Testis (tissue), 3 donors: ENCODE data around the gene DPP6. TPM values are rescaled to one million over a fixed set of nuclear protein-coding genes. Genes with fewer than 3 reads are reported as not detected.
"Not testable (repeated sequence)": the region's sequence is repeated elsewhere in the genome, so short reads cannot be mapped to it uniquely, and the experiment has no call there.

Experiments
- DNase-seq: peaks from one replicate; pipeline ENCODE4 v3.0.0-alpha.2; 2019
- H3K27ac ChIP-seq, 2 donors: fragments of 200-600 bp; sonication (generic); one replicate each; pipeline ENCODE4 v1.5.1; 2019
- H3K27me3 ChIP-seq: fragments of 200-600 bp; sonication (generic); one replicate; pipeline ENCODE4 v1.5.1; 2019
- H3K36me3 ChIP-seq: fragments of 200-600 bp; sonication (generic); one replicate; pipeline ENCODE4 v1.5.1; 2017; ENCODE audit warnings: low read depth; ENCODE audit errors: missing control alignments
- H3K4me1 ChIP-seq: fragments of 200-600 bp; sonication (generic); one replicate; pipeline ENCODE4 v1.5.1; 2019
- H3K4me3 ChIP-seq, 2 donors: fragments of 200-600 bp; sonication (generic); one replicate each; pipeline ENCODE4 v1.5.1; 2017 to 2019
- H3K9me3 ChIP-seq: fragments of 200-600 bp; sonication (generic); one replicate; pipeline ENCODE4 v1.5.1; 2017
- POLR2A ChIP-seq: fragments of 450-650 bp; IDR thresholded peaks from one replicate; pipeline ENCODE4 v1.6.1; 2017; ENCODE audit warnings: antibody characterized with exemption, mild to moderate bottlenecking, moderate library complexity
- WGBS, 2 donors: methylation state at CpG; one replicate each; pipeline ENCODE4 v1.1.5; 2018; 5-methylcytosine and 5-hydroxymethylcytosine counted together
- intact Hi-C: fragments of 100-400 bp; cut with DNase I; formaldehyde crosslinking; loops from one replicate; pipeline ENCODE4 v1.15.1; 2023; ENCODE audit warnings: low total_unique reads
- polyA plus RNA-seq: library from polyadenylated mRNA; stranded (reverse); fragments of 350-450 nt; fragmentation: Illumina TruSeq; extraction: RNeasy Lipid Tissue Mini Kit (QIAGEN cat#74804); gene quantifications from one replicate; pipeline ENCODE4 v1.2.3, GENCODE V29; 2014; ENCODE audit warnings: low read depth, low replicate concordance; ENCODE audit not compliant: insufficient read depth
- total RNA-seq, 2 donors: library from RNA; depleted of rRNA; stranded (reverse); fragments of >200 nt; gene quantifications; one replicate each; pipeline ENCODE4 v1.2.3, GENCODE V29; 2016
- TF ChIP-seq, protein P1 (sequence below), 3 experiments: fragments of 450-650 bp in 2 of 3; fragments of 200-600 bp in 1 of 3; sonication (generic) in 1 of 3; IDR thresholded peaks; one replicate each; pipeline ENCODE4 v1.5.1; 2016 to 2019; ENCODE audit warnings: antibody characterized with exemption in 3 of 3, mild to moderate bottlenecking in 2 of 3, moderate library complexity in 1 of 3

Gene DPP6
- total and polyA plus RNA-seq, 3 donors from 2014 or later, result 26.0 to 78.3 (median 52.8) TPM

DNA sequence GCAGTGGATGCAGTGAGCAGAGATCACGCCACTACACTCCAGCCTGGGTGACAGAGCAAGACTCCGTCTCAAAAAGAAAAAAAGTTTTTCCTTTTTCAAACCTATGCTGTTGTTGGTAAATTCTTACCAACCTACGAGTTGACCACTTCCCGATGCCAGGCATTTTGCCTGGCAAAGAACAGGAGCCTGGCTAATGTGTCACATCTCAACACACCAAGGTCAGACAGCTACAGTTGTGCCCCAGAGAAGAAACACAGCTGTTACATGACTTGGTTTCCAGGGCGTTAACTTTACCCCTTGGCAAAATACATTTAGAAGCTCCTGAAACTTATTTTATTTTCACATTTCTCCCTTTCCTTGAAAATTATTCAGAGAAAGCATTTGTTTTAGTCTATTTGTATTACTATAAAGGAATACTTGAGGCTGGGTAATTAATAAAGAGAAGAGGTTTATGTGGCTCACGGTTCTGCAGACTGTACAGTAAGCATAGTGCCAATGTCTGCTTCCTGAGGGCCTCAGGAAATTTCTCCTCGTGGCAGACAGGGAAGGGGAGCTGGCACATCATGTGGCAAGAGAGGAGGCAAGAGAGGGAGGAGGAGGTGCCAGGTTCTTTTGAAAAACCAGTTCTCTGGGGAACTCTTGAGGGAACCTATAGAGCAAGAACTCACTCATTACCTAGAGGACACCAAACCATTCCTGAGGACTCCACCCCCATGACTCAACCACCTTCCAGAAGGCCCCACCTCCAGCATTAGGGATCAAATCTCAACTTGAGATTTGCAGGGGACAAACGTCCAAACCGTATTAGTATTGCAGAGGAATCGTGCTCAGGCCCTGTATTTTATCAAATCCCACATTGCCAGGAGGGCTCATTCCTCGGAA is 867.4 kb downstream of the DPP6 start:
- intact Hi-C loops, result no loop called here
- Histone ChIP-seq H3K9me3 (no peaks in the 10 kb centered on the region), H3K4me3 (no peak overlapping the region), H3K4me1 (no peaks in the 10 kb centered on the region), H3K36me3 (no peaks in the 10 kb centered on the region), H3K27ac (no peak overlapping the region), H3K27me3 (no peaks in the 10 kb centered on the region)
- no peak for DNase-seq
- TF ChIP-seq, protein P1, sequence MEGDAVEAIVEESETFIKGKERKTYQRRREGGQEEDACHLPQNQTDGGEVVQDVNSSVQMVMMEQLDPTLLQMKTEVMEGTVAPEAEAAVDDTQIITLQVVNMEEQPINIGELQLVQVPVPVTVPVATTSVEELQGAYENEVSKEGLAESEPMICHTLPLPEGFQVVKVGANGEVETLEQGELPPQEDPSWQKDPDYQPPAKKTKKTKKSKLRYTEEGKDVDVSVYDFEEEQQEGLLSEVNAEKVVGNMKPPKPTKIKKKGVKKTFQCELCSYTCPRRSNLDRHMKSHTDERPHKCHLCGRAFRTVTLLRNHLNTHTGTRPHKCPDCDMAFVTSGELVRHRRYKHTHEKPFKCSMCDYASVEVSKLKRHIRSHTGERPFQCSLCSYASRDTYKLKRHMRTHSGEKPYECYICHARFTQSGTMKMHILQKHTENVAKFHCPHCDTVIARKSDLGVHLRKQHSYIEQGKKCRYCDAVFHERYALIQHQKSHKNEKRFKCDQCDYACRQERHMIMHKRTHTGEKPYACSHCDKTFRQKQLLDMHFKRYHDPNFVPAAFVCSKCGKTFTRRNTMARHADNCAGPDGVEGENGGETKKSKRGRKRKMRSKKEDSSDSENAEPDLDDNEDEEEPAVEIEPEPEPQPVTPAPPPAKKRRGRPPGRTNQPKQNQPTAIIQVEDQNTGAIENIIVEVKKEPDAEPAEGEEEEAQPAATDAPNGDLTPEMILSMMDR (IDR thresholded peaks at IDR 0.05), result no peak
- 67 to 78% methylated on average over 11 of the region's 11 CpGs for WGBS, 2 donors

DNA sequence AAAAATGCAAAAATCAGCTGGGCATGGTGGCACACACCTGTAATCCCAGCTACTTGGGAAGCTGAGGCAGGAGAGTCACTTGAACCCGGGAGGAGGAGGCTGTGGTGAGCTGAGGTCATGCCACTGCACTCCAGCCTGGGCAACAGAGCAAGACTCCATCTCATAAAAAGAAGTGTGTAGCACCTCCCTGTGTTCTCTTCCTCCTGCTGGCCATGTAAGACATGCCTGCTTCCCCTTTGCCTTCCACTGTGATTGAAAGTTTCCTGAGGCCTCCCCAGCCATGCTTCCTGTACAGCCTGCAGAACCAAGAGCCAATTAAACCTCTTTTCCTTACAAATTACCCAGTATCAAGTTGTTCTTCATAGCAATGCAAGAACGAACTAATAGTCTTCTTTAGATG is 870.3 kb downstream of the DPP6 start:
- WGBS, 2 donors, result 87 to 88% methylated on average over 2 of the region's 2 CpGs

DNA sequence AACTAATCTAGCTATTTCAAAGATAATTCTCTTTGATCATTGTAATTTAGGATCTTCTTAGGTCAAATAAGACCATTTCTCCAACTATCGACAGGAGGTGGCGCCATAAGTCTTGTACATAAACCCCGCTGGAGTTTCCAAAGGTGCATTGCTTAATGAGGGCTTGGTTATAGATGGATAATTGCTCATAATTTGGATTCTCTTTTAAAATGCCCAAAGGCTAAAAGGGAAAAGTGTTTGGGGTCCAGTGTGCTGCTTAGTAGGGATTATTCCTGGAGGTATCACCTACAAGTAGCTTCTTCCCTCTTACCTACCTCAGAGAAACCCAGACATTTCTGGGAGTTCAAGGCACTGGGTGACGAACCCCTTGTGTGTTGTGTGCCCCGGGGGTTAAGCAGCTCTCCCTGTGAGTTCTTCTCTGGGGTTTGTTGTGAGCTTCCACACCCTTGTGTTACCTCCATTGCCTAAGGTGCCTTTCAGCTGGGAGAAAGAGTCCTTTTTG is 875.5 kb downstream of the DPP6 start:
- peak; percentile 96 for DNase-seq
- Histone ChIP-seq H3K27me3 (no peaks in the 10 kb centered on the region), H3K4me3 (peak overlapping the region; percentile 55 to 67), H3K27ac (peak overlapping the region; percentile 87 to 91), H3K9me3 (no peaks in the 10 kb centered on the region), H3K4me1 (peaks cover 5% of the 10 kb centered on the region), H3K36me3 (no peaks in the 10 kb centered on the region)
- intact Hi-C loops, result no loop called here
- no peak for TF ChIP-seq POLR2A
- TF ChIP-seq, protein P1 (IDR thresholded peaks at IDR 0.05), result peak; percentile 57 to 64 (median 61)
- 2 to 4% methylated on average over 5 of the region's 5 CpGs for WGBS, 2 donors

More for the DNA sequence above, 870.3 kb downstream of the DPP6 start:
- H3K4me1 ChIP-seq, H3K27ac ChIP-seq, H3K27me3 ChIP-seq, DNase-seq, H3K36me3 ChIP-seq, H3K4me3 ChIP-seq, intact Hi-C loops, H3K9me3 ChIP-seq: not testable (repeated sequence)

DNA sequence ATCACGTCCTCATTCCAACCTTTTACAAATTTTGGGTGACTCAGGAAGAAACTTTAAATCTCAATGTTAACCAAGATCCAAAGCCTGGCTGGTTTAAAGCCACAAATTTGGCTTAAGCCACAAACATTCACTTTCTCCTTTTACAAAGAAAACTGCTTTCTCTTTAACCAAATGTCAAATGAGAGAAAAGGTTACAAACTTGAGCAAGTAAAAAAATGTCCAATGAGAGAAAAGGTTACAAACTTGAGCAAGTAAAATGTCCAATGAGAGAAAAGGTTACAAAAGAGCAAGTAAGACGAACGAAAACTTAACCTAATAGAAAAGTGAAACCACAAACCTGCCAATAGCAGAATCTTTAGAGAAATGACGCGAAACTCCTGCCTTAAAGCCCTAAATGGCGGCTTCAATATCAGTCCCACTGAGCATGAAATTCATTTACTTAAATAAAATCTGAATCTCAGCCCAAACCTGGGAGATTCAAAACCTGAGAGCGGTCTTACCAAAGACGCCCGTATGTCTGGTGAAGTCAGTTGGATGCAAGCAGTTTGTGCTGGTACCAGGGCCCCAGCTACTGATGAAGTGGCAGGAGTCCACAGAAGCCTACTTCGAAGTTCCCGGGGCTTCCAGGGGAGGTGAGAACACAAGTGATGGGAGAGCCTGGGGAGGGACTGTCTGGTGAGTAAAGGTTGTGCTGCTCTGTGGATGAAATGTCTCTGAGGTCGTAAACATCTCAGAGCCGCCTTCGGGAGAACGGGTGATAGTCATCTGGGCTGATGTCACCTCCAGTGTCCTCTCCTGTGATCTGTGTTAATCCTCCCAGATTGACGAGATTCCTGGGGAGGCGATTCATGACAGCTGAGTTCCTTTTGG is 876.2 kb downstream of the DPP6 start:
- peaks cover 5% of the 10 kb centered on the region for H3K4me1 ChIP-seq
- intact Hi-C loops, result no loop called here
- DNase-seq, result peak; percentile 56
- TF ChIP-seq, protein P1 (IDR thresholded peaks at IDR 0.05), result no peak
- TF ChIP-seq POLR2A, result no peak
- WGBS, 2 donors, result 0 to 8% methylated on average over 15 to 17 of the region's 17 CpGs
- no peaks in the 10 kb centered on the region for H3K27me3 ChIP-seq
- peak overlapping the region; percentile 87 to 91 for H3K27ac ChIP-seq
- H3K9me3 ChIP-seq, result no peaks in the 10 kb centered on the region
- peak overlapping the region; percentile 55 to 67 for H3K4me3 ChIP-seq
- no peaks in the 10 kb centered on the region for H3K36me3 ChIP-seq
